OCI-LY1 (cell line): ENCODE measurements around the gene INPP5J.

Experiments
- H2AFZ ChIP-seq: fragments of 200-600 bp; sonication (generic), shearing (Covaris generic); 2 replicates; pipeline ENCODE4 v1.6.0; 2014; ENCODE audit warnings: antibody characterized with exemption, mild to moderate bottlenecking, low read length
- H3F3A ChIP-seq: fragments of 200-600 bp; sonication (generic), shearing (Covaris generic); 2 replicates; pipeline ENCODE4 v1.6.0; 2014; ENCODE audit warnings: mild to moderate bottlenecking, antibody characterized with exemption, low read length, moderate library complexity; ENCODE audit not compliant: insufficient read depth
- H3K27ac ChIP-seq: fragments of 200-600 bp; sonication (generic); 2 replicates; pipeline ENCODE4 v1.5.1; 2014; ENCODE audit warnings: low read length, mixed run types, mild to moderate bottlenecking, low read depth; ENCODE audit not compliant: poor library complexity, severe bottlenecking
- H3K27me3 ChIP-seq: fragments of 200-600 bp; sonication (generic); 2 replicates; pipeline ENCODE4 v1.6.0; 2014; ENCODE audit warnings: antibody characterized with exemption, mild to moderate bottlenecking, low read length, moderate library complexity; ENCODE audit not compliant: insufficient read depth
- H3K36me3 ChIP-seq: fragments of 200-600 bp; sonication (generic); 2 replicates; pipeline ENCODE4 v1.6.1; 2014; ENCODE audit warnings: mild to moderate bottlenecking, antibody characterized with exemption, low read length, moderate library complexity, mixed read lengths; ENCODE audit not compliant: insufficient read depth
- H3K4me1 ChIP-seq: fragments of 200-600 bp; sonication (generic); 2 replicates; pipeline ENCODE4 v1.5.1; 2014; ENCODE audit warnings: mild to moderate bottlenecking, low read length, moderate library complexity; ENCODE audit not compliant: insufficient read depth, severe bottlenecking
- H3K4me2 ChIP-seq: fragments of 200-600 bp; sonication (generic), shearing (Covaris generic); 2 replicates; pipeline ENCODE4 v1.6.1; 2014; ENCODE audit warnings: low read length
- H3K4me3 ChIP-seq: fragments of 200-600 bp; sonication (generic); 2 replicates; pipeline ENCODE4 v1.5.1; 2014; ENCODE audit warnings: low read length, low read depth, mild to moderate bottlenecking, mixed read lengths; ENCODE audit not compliant: poor library complexity, severe bottlenecking
- H3K79me2 ChIP-seq: fragments of 200-600 bp; shearing (Covaris generic); 2 replicates; pipeline ENCODE4 v1.6.1; 2016; ENCODE audit warnings: mixed run types, low read length, mixed read lengths; ENCODE audit not compliant: insufficient read depth
- H3K9ac ChIP-seq: fragments of 200-600 bp; sonication (generic), shearing (Covaris generic); 2 replicates; pipeline ENCODE4 v1.6.1; 2014; ENCODE audit warnings: mild to moderate bottlenecking, low read length, mixed read lengths
- H3K9me2 ChIP-seq: fragments of 200-600 bp; sonication (generic), shearing (Covaris generic); 2 replicates; pipeline ENCODE4 v1.6.1; 2014; ENCODE audit warnings: low read depth, mild to moderate bottlenecking, low read length, mixed read lengths
- H3K9me3 ChIP-seq: fragments of 200-600 bp; shearing (Covaris generic); 2 replicates; pipeline ENCODE4 v1.6.1; 2014; ENCODE audit warnings: low read length, mixed read lengths
- H4K20me1 ChIP-seq: fragments of 200-600 bp; sonication (generic), shearing (Covaris generic); 2 replicates; pipeline ENCODE4 v1.6.0; 2016; ENCODE audit warnings: mild to moderate bottlenecking, low read length; ENCODE audit not compliant: insufficient read depth
- EZH2 ChIP-seq: fragments of 200-600 bp; sonication (generic), shearing (Covaris generic); IDR thresholded peaks from 2 replicates; pipeline ENCODE4 v1.8.0; 2017; ENCODE audit warnings: borderline replicate concordance, mixed run types, mild to moderate bottlenecking, antibody characterized with exemption, low read length, moderate library complexity, mixed read lengths
- TF ChIP-seq, protein P1 (sequence below): fragments of 200-600 bp; sonication (generic), shearing (Covaris generic); IDR thresholded peaks from 2 replicates; pipeline ENCODE4 v1.5.1; 2017; ENCODE audit warnings: mild to moderate bottlenecking, antibody characterized with exemption, low read length, moderate library complexity, mixed read lengths

The INPP5J gene

DNA sequence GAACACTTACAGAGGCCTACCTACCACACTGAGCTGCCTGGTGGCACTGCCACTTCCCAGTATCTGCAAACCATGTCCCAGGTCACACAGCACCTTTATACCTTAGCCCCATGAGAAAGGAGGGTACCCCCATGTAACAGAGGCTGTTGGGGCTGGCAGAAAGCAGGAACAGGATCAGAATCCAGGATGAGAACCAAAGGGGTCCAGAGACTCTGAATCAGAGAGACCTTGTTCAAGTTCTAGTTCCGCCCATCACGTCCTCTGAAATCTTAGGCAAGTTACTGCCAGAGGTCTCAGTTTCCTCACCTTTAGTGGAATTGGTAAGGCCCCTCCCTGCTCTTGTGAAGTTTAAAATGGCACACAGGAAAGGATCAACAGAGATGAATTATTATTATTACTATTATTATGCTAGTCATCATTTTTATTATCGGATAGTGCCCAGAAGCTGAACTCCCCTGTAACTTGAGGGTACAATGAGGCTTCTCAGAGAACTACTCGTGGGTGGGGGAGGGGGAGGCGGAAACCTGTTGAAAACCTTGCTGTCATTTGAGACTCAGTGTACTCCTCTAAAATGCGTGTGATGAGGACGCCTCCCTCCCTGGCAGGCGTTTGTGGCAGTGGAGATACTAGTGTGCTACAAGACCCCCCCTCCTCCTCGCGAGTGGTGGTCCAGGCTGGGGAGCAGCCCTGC is 24.7 kb upstream of the INPP5J start:
- Histone ChIP-seq H3K4me2 (no peak overlapping the region), H2AFZ (no peak overlapping the region), H3F3A (no peaks in the 10 kb centered on the region)

DNA sequence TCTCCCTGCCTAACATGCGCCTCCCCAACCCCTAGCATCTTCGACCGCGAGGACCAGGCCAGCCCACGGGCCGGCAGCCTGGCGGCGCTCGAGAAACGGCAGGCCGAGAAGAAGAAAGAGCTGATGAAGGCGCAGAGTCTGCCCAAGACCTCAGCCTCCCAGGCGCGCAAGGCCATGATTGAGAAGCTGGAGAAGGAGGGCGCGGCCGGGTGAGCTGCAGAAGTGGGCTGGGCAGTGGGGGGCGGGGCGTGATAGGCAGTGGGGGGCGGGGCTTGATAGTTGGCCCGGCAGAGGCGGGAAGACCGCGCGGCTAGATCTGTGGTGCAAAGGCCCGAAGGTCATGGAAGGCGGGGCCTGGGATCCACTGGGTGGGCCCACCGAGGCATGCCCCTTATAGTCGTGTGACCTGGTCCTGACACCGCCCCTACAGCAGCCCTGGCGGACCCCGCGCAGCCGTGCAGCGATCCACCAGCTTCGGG is 24.1 kb upstream of the INPP5J start:
- no peak overlapping the region for H3K27ac ChIP-seq
- H3K9me3 ChIP-seq = no peaks in the 10 kb centered on the region
- no peaks in the 10 kb centered on the region for H3K9me2 ChIP-seq
- no peaks in the 10 kb centered on the region for H3K36me3 ChIP-seq
- H3F3A ChIP-seq = no peaks in the 10 kb centered on the region
- H3K4me2 ChIP-seq = no peak overlapping the region
- H2AFZ ChIP-seq = no peak overlapping the region
- TF ChIP-seq, protein P1, sequence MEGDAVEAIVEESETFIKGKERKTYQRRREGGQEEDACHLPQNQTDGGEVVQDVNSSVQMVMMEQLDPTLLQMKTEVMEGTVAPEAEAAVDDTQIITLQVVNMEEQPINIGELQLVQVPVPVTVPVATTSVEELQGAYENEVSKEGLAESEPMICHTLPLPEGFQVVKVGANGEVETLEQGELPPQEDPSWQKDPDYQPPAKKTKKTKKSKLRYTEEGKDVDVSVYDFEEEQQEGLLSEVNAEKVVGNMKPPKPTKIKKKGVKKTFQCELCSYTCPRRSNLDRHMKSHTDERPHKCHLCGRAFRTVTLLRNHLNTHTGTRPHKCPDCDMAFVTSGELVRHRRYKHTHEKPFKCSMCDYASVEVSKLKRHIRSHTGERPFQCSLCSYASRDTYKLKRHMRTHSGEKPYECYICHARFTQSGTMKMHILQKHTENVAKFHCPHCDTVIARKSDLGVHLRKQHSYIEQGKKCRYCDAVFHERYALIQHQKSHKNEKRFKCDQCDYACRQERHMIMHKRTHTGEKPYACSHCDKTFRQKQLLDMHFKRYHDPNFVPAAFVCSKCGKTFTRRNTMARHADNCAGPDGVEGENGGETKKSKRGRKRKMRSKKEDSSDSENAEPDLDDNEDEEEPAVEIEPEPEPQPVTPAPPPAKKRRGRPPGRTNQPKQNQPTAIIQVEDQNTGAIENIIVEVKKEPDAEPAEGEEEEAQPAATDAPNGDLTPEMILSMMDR = no peak
- no peak for TF ChIP-seq EZH2
- H3K4me1 ChIP-seq = no peaks in the 10 kb centered on the region
- H3K4me3 ChIP-seq = no peak overlapping the region
- no peaks in the 10 kb centered on the region for H3K27me3 ChIP-seq
- no peaks in the 10 kb centered on the region for H4K20me1 ChIP-seq
- no peaks in the 10 kb centered on the region for H3K79me2 ChIP-seq
- no peak overlapping the region for H3K9ac ChIP-seq

More for the DNA sequence above, 24.7 kb upstream of the INPP5J start:
- Histone ChIP-seq H3K36me3 (no peaks in the 10 kb centered on the region), H3K4me3 (no peak overlapping the region), H3K27ac (no peak overlapping the region), H3K9ac (no peak overlapping the region), H3K27me3 (no peaks in the 10 kb centered on the region), H3K9me2 (no peaks in the 10 kb centered on the region), H3K79me2 (no peaks in the 10 kb centered on the region), H3K9me3 (no peaks in the 10 kb centered on the region), H4K20me1 (no peaks in the 10 kb centered on the region), H3K4me1 (no peaks in the 10 kb centered on the region)
- no peak for TF ChIP-seq EZH2
- TF ChIP-seq, protein P1 = no peak

DNA sequence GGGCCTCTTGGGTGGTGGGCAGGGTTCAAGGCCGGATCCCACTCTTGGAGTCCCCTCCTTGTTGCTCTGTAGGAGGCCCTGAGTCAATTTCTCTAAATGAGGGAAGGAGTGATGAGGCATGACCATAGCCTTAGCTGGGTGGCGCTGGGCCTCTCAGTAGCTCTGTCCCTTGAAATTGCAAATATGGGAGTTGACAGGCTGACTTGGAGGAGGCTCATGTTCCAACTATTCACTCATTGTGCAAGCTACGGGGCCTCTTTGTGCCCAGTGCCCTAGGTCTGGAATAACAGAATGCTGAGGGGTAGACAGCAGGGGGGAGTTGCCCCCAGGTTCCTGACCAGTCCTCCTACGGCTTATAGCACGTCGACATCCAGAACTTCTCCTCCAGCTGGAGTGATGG is 23.4 kb upstream of the INPP5J start:
- H3K4me2 ChIP-seq = no peak overlapping the region
- no peaks in the 10 kb centered on the region for H3K4me1 ChIP-seq
- H3K9ac ChIP-seq = no peak overlapping the region
- H3K27ac ChIP-seq = no peak overlapping the region
- no peaks in the 10 kb centered on the region for H3K79me2 ChIP-seq
- no peak overlapping the region for H2AFZ ChIP-seq
- H3F3A ChIP-seq = no peaks in the 10 kb centered on the region
- no peaks in the 10 kb centered on the region for H4K20me1 ChIP-seq
- TF ChIP-seq, protein P1 = no peak
- no peak for TF ChIP-seq EZH2
- no peaks in the 10 kb centered on the region for H3K9me2 ChIP-seq
- H3K9me3 ChIP-seq = no peaks in the 10 kb centered on the region
- no peaks in the 10 kb centered on the region for H3K27me3 ChIP-seq
- H3K4me3 ChIP-seq = no peak overlapping the region
- no peaks in the 10 kb centered on the region for H3K36me3 ChIP-seq
